LHCN-M2 (cell line): Measurements from ENCODE around the gene KDM7A. TPM values are rescaled to one million over a fixed set of nuclear protein-coding genes. Genes with fewer than 3 reads are reported as not detected.

Source experiments
- DNase-seq: peaks from one replicate; pipeline ENCODE4 v3.0.0-alpha.2; 2012; ENCODE audit warnings: low read depth
- total RNA-seq: library from RNA; depleted of rRNA; stranded (reverse); fragments of >200 nt; gene quantifications from 2 replicates; pipeline ENCODE4 v1.2.3, GENCODE V29; 2014

KDM7A gene
- total RNA-seq, 1 experiment from 2014 or later = 2.1 TPM

- DNase-seq = no peak
Measured at GRCh38 chr7:140056431-140057142, 120.2 kb downstream of the KDM7A start.

- DNase-seq = no peak
Measured at GRCh38 chr7:140055833-140056232, 121.0 kb downstream of the KDM7A start.

- no peak for DNase-seq
Measured at GRCh38 chr7:140054751-140055150, 122.0 kb downstream of the KDM7A start.

- no peak for DNase-seq
Measured at GRCh38 chr7:140053812-140054539, 122.8 kb downstream of the KDM7A start.

- DNase-seq = no peak
Measured at GRCh38 chr7:140051820-140052219, 125.0 kb downstream of the KDM7A start.

GRCh38 chr7:140050100-140050499 lies 126.7 kb downstream of the KDM7A start:
- DNase-seq = no peak

GRCh38 chr7:140049339-140050024 lies 127.3 kb downstream of the KDM7A start:
- DNase-seq = peak; percentile 45

GRCh38 chr7:140048989-140049338 lies 127.8 kb downstream of the KDM7A start:
- DNase-seq = no peak

- DNase-seq = no peak
Measured at GRCh38 chr7:140048138-140048537, 128.6 kb downstream of the KDM7A start.

GRCh38 chr7:140047197-140047596 lies 129.6 kb downstream of the KDM7A start:
- DNase-seq = no peak

- no peak for DNase-seq
Measured at GRCh38 chr7:140045697-140046096, 131.1 kb downstream of the KDM7A start.

- no peak for DNase-seq
Measured at GRCh38 chr7:140044251-140044650, 132.5 kb downstream of the KDM7A start.

GRCh38 chr7:140042386-140042670 lies 134.5 kb downstream of the KDM7A start:
- DNase-seq = no peak

GRCh38 chr7:140041659-140042385 lies 135.0 kb downstream of the KDM7A start:
- no peak for DNase-seq

GRCh38 chr7:140039896-140040295 lies 136.9 kb downstream of the KDM7A start:
- DNase-seq = no peak

- DNase-seq = peak; percentile 42
Measured at GRCh38 chr7:140039066-140039465, 137.7 kb downstream of the KDM7A start.

GRCh38 chr7:140036224-140036962 lies 140.4 kb downstream of the KDM7A start:
- no peak for DNase-seq

GRCh38 chr7:140035400-140036223 lies 141.2 kb downstream of the KDM7A start:
- peak; percentile 80 for DNase-seq
